Left hindlimb (tissue), 1 donor: ENCODE measurements around the gene SPECC1.
A peak's percentile ranks its signal among the peaks of the same experiment; 100 is the strongest.
"Not testable (repeated sequence)": the region's sequence is repeated elsewhere in the genome, so short reads cannot be mapped to it uniquely, and the experiment has no call there.

ENCODE experiments used
- DNase-seq: peaks from one replicate; pipeline ENCODE4 v3.0.0-alpha.2; 2018

SPECC1 gene

GRCh38 chr17:20097330-20097729, 88.2 kb downstream of the SPECC1 start:
- no peak for DNase-seq

GRCh38 chr17:20098314-20098713, 89.2 kb downstream of the SPECC1 start:
- no peak for DNase-seq

- DNase-seq: not testable (repeated sequence)
Measured at GRCh38 chr17:20100806-20101205, 91.6 kb downstream of the SPECC1 start.

- peak; percentile 73 for DNase-seq
Measured at GRCh38 chr17:20103454-20104446, 94.6 kb downstream of the SPECC1 start.

GRCh38 chr17:20105539-20106280, 96.6 kb downstream of the SPECC1 start:
- no peak for DNase-seq

- DNase-seq: not testable (repeated sequence)
Measured at GRCh38 chr17:20106446-20106845, 97.3 kb downstream of the SPECC1 start.

- DNase-seq: no peak
Measured at GRCh38 chr17:20109076-20109475, 99.9 kb downstream of the SPECC1 start.

GRCh38 chr17:20111538-20111937, 102.4 kb downstream of the SPECC1 start:
- DNase-seq: no peak

- DNase-seq: no peak
Measured at GRCh38 chr17:20114466-20114865, 105.3 kb downstream of the SPECC1 start.

- no peak for DNase-seq
Measured at GRCh38 chr17:20116683-20117309, 107.6 kb downstream of the SPECC1 start.

- no peak for DNase-seq
Measured at GRCh38 chr17:20118280-20118679, 109.1 kb downstream of the SPECC1 start.

GRCh38 chr17:20120836-20121235, 111.7 kb downstream of the SPECC1 start:
- no peak for DNase-seq

GRCh38 chr17:20121359-20122253, 112.4 kb downstream of the SPECC1 start:
- no peak for DNase-seq

- DNase-seq: no peak
Measured at GRCh38 chr17:20122254-20122879, 113.2 kb downstream of the SPECC1 start.

GRCh38 chr17:20123209-20123608, 114.0 kb downstream of the SPECC1 start:
- DNase-seq: no peak

- no peak for DNase-seq
Measured at GRCh38 chr17:20125724-20126123, 116.6 kb downstream of the SPECC1 start.

GRCh38 chr17:20127360-20128035, 118.3 kb downstream of the SPECC1 start:
- no peak for DNase-seq

GRCh38 chr17:20128036-20128667, 119.0 kb downstream of the SPECC1 start:
- DNase-seq: no peak

- DNase-seq: no peak
Measured at GRCh38 chr17:20133517-20133916, 124.4 kb downstream of the SPECC1 start.

- no peak for DNase-seq
Measured at GRCh38 chr17:20141198-20141972, 132.2 kb downstream of the SPECC1 start.
